K562 (cell line): ENCODE data around the gene RIN3. TPM values are rescaled to one million over a fixed set of nuclear protein-coding genes. Genes with fewer than 3 reads are reported as not detected.

Experiments
- ATAC-seq: fragments of 200-7000 bp; cut with Tn5 transposase; 3 replicates; pipeline ENCODE4 v1.9.1; 2020; ENCODE audit warnings: moderate library complexity
- BruUV-seq: library from RNA; stranded (reverse); fragments of 400-500 nt; replicated peaks from 2 replicates; lab custom pipeline; 2021; lab: Mats Ljungman, UMichigan
- CTCF ChIA-PET: fragments of 300-600 bp; formaldehyde crosslinking; extraction: SDS; loops from one replicate; lab custom pipeline; 2021; ENCODE audit warnings: low intra/inter-chr PET ratio; lab: Yijun Ruan, JAX
- POLR2A ChIA-PET: fragments of 300-600, 350-650 bp; sonication (Branson Sonifier 250); formaldehyde crosslinking; extraction: SDS; loops from one replicate; lab custom pipeline; 2021; ENCODE audit warnings: antibody characterized with exemption, inconsistent platforms; lab: Yijun Ruan, JAX
- DNase-seq, 4 experiments: peaks; one replicate each; pipeline versions ENCODE4 v3.0.0 to v3.0.0-alpha.2; 2011 to 2018; ENCODE audit warnings: low spot score in 3 of 4, mixed read lengths in 3 of 4; ENCODE audit errors: extremely low read depth in 1 of 4
- FAIRE-seq: peaks from 2 replicates; lab custom pipeline; 2011; peaks lifted over from hg19 to GRCh38; lab: Jason Lieb, UNC
- H2AFZ ChIP-seq: 2 replicates; pipeline ENCODE4 v1.6.0; 2011; ENCODE audit warnings: low read depth, low read length, control low read depth, inconsistent platforms
- H3K27ac ChIP-seq: fragments of 200-600 bp; 3 replicates; pipeline ENCODE4 v1.8.0; 2011; ENCODE audit warnings: low read depth, mild to moderate bottlenecking, control low read depth, inconsistent platforms, low read length, moderate library complexity, mixed read lengths; ENCODE audit errors: extremely low read depth
- H3K27me3 ChIP-seq, 2 experiments: fragments of 300-600 bp in 1 of 2; 2 replicates in 1 of 2; 3 replicates in 1 of 2; pipeline versions ENCODE4 v1.6.0 to v1.8.0; 2011; ENCODE audit warnings: inconsistent platforms in 2 of 2, low read length in 2 of 2, mild to moderate bottlenecking in 1 of 2, mixed read lengths in 1 of 2, moderate library complexity in 1 of 2; ENCODE audit not compliant: control insufficient read depth in 2 of 2, insufficient read depth in 2 of 2
- H3K36me3 ChIP-seq: fragments of 300-600 bp; 3 replicates; pipeline ENCODE4 v1.8.0; 2011; ENCODE audit warnings: mild to moderate bottlenecking, low read length, inconsistent platforms; ENCODE audit not compliant: control insufficient read depth, insufficient read depth
- H3K4me1 ChIP-seq, 2 experiments: fragments of 200-600 bp in 1 of 2; replicated peaks in 1 of 2; 2 replicates in 1 of 2; 3 replicates in 1 of 2; pipeline versions ENCODE4 v1.5.1 to v1.8.0; 2011; ENCODE audit warnings: inconsistent platforms in 2 of 2, low read length in 2 of 2, mild to moderate bottlenecking in 1 of 2, mixed read lengths in 1 of 2, moderate library complexity in 1 of 2; ENCODE audit not compliant: control insufficient read depth in 2 of 2, insufficient read depth in 2 of 2
- H3K4me2 ChIP-seq: 2 replicates; pipeline ENCODE4 v1.6.1; 2011; ENCODE audit warnings: low read length, control low read depth, inconsistent platforms, mixed read lengths; ENCODE audit not compliant: insufficient read depth
- H3K4me3 ChIP-seq: fragments of 200-600 bp; sonication (generic), shearing (Covaris generic); 2 replicates; pipeline ENCODE4 v1.5.1; 2016; ENCODE audit warnings: control low read depth, inconsistent platforms
- H3K79me2 ChIP-seq: fragments of 200-600 bp; 3 replicates; pipeline ENCODE4 v1.8.0; 2011; ENCODE audit warnings: low read length, inconsistent platforms; ENCODE audit not compliant: control insufficient read depth, insufficient read depth
- H3K9ac ChIP-seq, 2 experiments: 2 replicates each; pipeline versions ENCODE4 v1.6.0 to v1.6.1; 2011; ENCODE audit warnings: low read depth in 2 of 2, low read length in 2 of 2, control low read depth in 1 of 2, inconsistent platforms in 1 of 2, mild to moderate bottlenecking in 1 of 2, mixed read lengths in 1 of 2; ENCODE audit not compliant: insufficient read depth in 1 of 2
- H3K9me1 ChIP-seq: one replicate; pipeline ENCODE4 v1.6.0; 2011; ENCODE audit warnings: inconsistent platforms, mild to moderate bottlenecking, low read length, moderate library complexity; ENCODE audit not compliant: control insufficient read depth, insufficient read depth
- H3K9me3 ChIP-seq: replicated peaks from 2 replicates; pipeline ENCODE4 v1.5.1; 2011; ENCODE audit warnings: low read depth, low read length, inconsistent platforms; ENCODE audit not compliant: control insufficient read depth, insufficient read depth
- H4K20me1 ChIP-seq: replicated peaks from 2 replicates; pipeline ENCODE4 v1.6.1; 2011; ENCODE audit warnings: low read length, inconsistent platforms, mixed read lengths; ENCODE audit not compliant: control insufficient read depth, insufficient read depth
- CBX5 ChIP-seq: IDR thresholded peaks from 2 replicates; pipeline ENCODE4 v1.6.1; 2014; ENCODE audit warnings: low read depth, borderline replicate concordance
- CTBP1 ChIP-seq: fragments of 450-650 bp; IDR thresholded peaks from 2 replicates; pipeline ENCODE4 v1.6.1; 2016; ENCODE audit warnings: borderline replicate concordance
- HINFP ChIP-seq: fragments of 450-650 bp; conservative IDR thresholded peaks from 2 replicates; pipeline ENCODE4 v1.6.1; 2016; ENCODE audit warnings: missing genetic modification characterization, low read depth, mild to moderate bottlenecking, control low read depth, missing compliant biosample characterization
- IFI16 ChIP-seq: fragments of 250-450 bp; sonication (Bioruptor Pico); IDR thresholded peaks from 2 replicates; pipeline ENCODE4 v2.1.2; 2022; ENCODE audit warnings: mild to moderate bottlenecking, inconsistent platforms
- IRF9 ChIP-seq: fragments of 450-650 bp; IDR thresholded peaks from 2 replicates; pipeline ENCODE4 v1.6.1; 2016; ENCODE audit warnings: missing biosample characterization, missing genetic modification characterization
- KLF13 ChIP-seq: fragments of 450-650 bp; IDR thresholded peaks from 2 replicates; pipeline ENCODE4 v1.6.1; 2016; ENCODE audit warnings: missing genetic modification characterization, low read depth, mild to moderate bottlenecking, missing compliant biosample characterization, moderate library complexity, borderline replicate concordance
- MCM2 ChIP-seq: fragments of 450-650 bp; IDR thresholded peaks from 2 replicates; pipeline ENCODE4 v1.6.1; 2017; ENCODE audit warnings: low read depth, mild to moderate bottlenecking
- MCM3 ChIP-seq: fragments of 450-650 bp; IDR thresholded peaks from 2 replicates; pipeline ENCODE4 v1.6.1; 2016
- NR2C1 ChIP-seq, 2 experiments: fragments of 450-650 bp; IDR thresholded peaks; 2 replicates each; pipeline ENCODE4 v1.6.1; 2017; ENCODE audit warnings: mild to moderate bottlenecking in 2 of 2, antibody characterized with exemption in 1 of 2, inconsistent platforms in 1 of 2, missing compliant biosample characterization in 1 of 2, missing genetic modification characterization in 1 of 2
- PHB ChIP-seq: fragments of 250-450 bp; sonication (Bioruptor Pico); IDR thresholded peaks from 2 replicates; pipeline ENCODE4 v1.5.0; 2021
- SREBF2 ChIP-seq: sonication (generic); formaldehyde crosslinking; IDR thresholded peaks from 2 replicates; pipeline ENCODE4 v1.4.0; 2020; ENCODE audit warnings: mild to moderate bottlenecking, missing genetic modification reagents
- ZNF316 ChIP-seq: fragments of 450-650 bp; IDR thresholded peaks from 2 replicates; pipeline ENCODE4 v1.6.1; 2016
- WGBS: fragments of 100-300 bp; shearing (Covaris generic); methylation state at CpG from one replicate; pipeline ENCODE4 v1.1.6; 2016; ENCODE audit warnings: low coverage, mixed read lengths; ENCODE audit not compliant: insufficient coverage; ENCODE audit errors: missing lambda C conversion rate; 5-methylcytosine and 5-hydroxymethylcytosine counted together
- in situ Hi-C: fragments of 300-500 bp; cut with MboI; formaldehyde crosslinking; loops from 4 replicates; pipeline ENCODE4 v1.15.0; 2018; ENCODE audit warnings: inconsistent platforms, mixed read lengths
- intact Hi-C: fragments of 100-400 bp; cut with micrococcal nuclease; formaldehyde crosslinking; loops from 2 replicates; pipeline ENCODE4 v1.14.2; 2022
- polyA plus RNA-seq, 8 experiments: library from polyadenylated mRNA; depleted of rRNA in 4 of 8; stranded (reverse) in 5 of 8; unstranded in 3 of 8; fragments of >200 nt; fragmentation: Nextera tagmentation in 2 of 8; fragmentation: Illumina TruSeq in 1 of 8; extraction: Ambion mirVana in 2 of 8; extraction: Trizol in 1 of 8; gene quantifications; 2 replicates each; pipeline versions ENCODE4 v1.2.1 to v1.2.3, GENCODE V29; 2011 to 2014; ENCODE audit warnings: inconsistent platforms in 1 of 8, missing spikeins in 1 of 8
- total RNA-seq, 7 experiments: library from RNA; depleted of rRNA in 6 of 7; stranded (reverse); fragments of >200 nt in 6 of 7; fragmentation: Illumina TruSeq in 2 of 7; extraction: Trizol in 2 of 7; gene quantifications; 2 replicates each; pipeline versions ENCODE4 v1.2.1 to v1.2.3, GENCODE V29; 2011 to 2021; ENCODE audit warnings: low replicate concordance in 1 of 7
- TF ChIP-seq, protein P1 (sequence below): fragments of 250-450 bp; sonication (Bioruptor Pico); IDR thresholded peaks from 2 replicates; pipeline ENCODE4 v1.4.0; 2020
- TF ChIP-seq, protein P2 (sequence below): fragments of 250-450 bp; sonication (Bioruptor Pico); IDR thresholded peaks from 2 replicates; pipeline ENCODE4 v1.8.0; 2021; ENCODE audit warnings: moderate library complexity, mild to moderate bottlenecking, inconsistent platforms

The RIN3 gene
- total and polyA plus RNA-seq, 9 of the 15 experiments (the other 6 are each of a cell fraction or from before 2014, with no cell fraction given) = 0.01 to 0.49 (median 0.08) TPM; not detected in 5

GRCh38 chr14:92731622-92732115 is 218.1 kb downstream of the RIN3 start:
- no peak overlapping the region for H3K9ac ChIP-seq
- H3K9me1 ChIP-seq = no peaks in the 10 kb centered on the region
- FAIRE-seq = no peak
- TF ChIP-seq IRF9 = no peak
- no peak for TF ChIP-seq MCM3
- no peak for TF ChIP-seq HINFP (tag)
- TF ChIP-seq, protein P1, sequence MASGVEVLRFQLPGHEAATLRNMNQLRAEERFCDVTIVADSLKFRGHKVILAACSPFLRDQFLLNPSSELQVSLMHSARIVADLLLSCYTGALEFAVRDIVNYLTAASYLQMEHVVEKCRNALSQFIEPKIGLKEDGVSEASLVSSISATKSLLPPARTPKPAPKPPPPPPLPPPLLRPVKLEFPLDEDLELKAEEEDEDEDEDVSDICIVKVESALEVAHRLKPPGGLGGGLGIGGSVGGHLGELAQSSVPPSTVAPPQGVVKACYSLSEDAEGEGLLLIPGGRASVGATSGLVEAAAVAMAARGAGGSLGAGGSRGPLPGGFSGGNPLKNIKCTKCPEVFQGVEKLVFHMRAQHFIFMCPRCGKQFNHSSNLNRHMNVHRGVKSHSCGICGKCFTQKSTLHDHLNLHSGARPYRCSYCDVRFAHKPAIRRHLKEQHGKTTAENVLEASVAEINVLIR (CRISPR knock-in tag) = no peak
- no peak for TF ChIP-seq ZNF316
- TF ChIP-seq MCM2 = no peak
- no peak for TF ChIP-seq NR2C1 (IDR thresholded peaks at IDR 0.05)
- TF ChIP-seq NR2C1 (tag; IDR thresholded peaks at IDR 0.05) = no peak
- TF ChIP-seq, protein P2, sequence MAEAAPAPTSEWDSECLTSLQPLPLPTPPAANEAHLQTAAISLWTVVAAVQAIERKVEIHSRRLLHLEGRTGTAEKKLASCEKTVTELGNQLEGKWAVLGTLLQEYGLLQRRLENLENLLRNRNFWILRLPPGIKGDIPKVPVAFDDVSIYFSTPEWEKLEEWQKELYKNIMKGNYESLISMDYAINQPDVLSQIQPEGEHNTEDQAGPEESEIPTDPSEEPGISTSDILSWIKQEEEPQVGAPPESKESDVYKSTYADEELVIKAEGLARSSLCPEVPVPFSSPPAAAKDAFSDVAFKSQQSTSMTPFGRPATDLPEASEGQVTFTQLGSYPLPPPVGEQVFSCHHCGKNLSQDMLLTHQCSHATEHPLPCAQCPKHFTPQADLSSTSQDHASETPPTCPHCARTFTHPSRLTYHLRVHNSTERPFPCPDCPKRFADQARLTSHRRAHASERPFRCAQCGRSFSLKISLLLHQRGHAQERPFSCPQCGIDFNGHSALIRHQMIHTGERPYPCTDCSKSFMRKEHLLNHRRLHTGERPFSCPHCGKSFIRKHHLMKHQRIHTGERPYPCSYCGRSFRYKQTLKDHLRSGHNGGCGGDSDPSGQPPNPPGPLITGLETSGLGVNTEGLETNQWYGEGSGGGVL (CRISPR knock-in tag) = no peak
- no peak for TF ChIP-seq IFI16 (CRISPR knock-in tag)
- no peak for TF ChIP-seq CTBP1
- TF ChIP-seq PHB (CRISPR knock-in tag) = no peak
- TF ChIP-seq CBX5 = no peak
- TF ChIP-seq KLF13 (tag) = no peak
- TF ChIP-seq SREBF2 (CRISPR knock-in tag) = no peak
- TF ChIP-seq, all 486 proteins: peak for 0
- Histone ChIP-seq H3K27ac (no peak overlapping the region), H3K27me3 (peaks cover 0 to 11% of the 10 kb centered on the region in 2 experiments; a peak in 2 of 5 replicates), H3K4me3 (no peak overlapping the region), H3K79me2 (no peaks in the 10 kb centered on the region), H3K4me2 (no peak overlapping the region), H2AFZ (no peak overlapping the region), H3K4me1 (peaks cover 0 to 11% of the 10 kb centered on the region in 2 experiments; a peak in 4 of 5 replicates), H3K9me3 (no peaks in the 10 kb centered on the region), H4K20me1 (no peaks in the 10 kb centered on the region), H3K36me3 (no peaks in the 10 kb centered on the region)
- BruUV-seq = no TSS peak
- ATAC-seq (no peak), DNase-seq (no peak)
- WGBS = 30% methylated on average over 3 of the region's 3 CpGs
- POLR2A ChIA-PET = interaction anchor here (0.6 kb wide), 1 partner anchor 64 kb away, joined by 3 read pairs; no protein-coding TSS in a partner anchor
- intact Hi-C loops = no loop called here
- in situ Hi-C loops = no loop called here
- CTCF ChIA-PET = no interaction called here
